IMR-90 (cell line): Measurements from ENCODE around the gene PDCD1.

Experiments used
- BHLHE40 ChIP-seq: fragments of 150-350 bp; IDR thresholded peaks from 2 replicates; pipeline ENCODE4 v1.6.1; 2016; ENCODE audit warnings: mild to moderate bottlenecking, low read depth, low read length
- CEBPB ChIP-seq: IDR thresholded peaks from 2 replicates; pipeline ENCODE4 v1.6.1; 2012; ENCODE audit warnings: low read depth, low read length, improper control_type of control experiment
- CHD1 ChIP-seq: IDR thresholded peaks from 2 replicates; pipeline ENCODE4 v1.6.1; 2012; ENCODE audit warnings: low read depth, low read length, improper control_type of control experiment
- CTCF ChIP-seq: conservative IDR thresholded peaks from 2 replicates; pipeline ENCODE4 v1.5.1; 2012; ENCODE audit warnings: mild to moderate bottlenecking, low read depth, low read length, improper control_type of control experiment
- ELK1 ChIP-seq: fragments of 150-350 bp; IDR thresholded peaks from 2 replicates; pipeline ENCODE4 v1.6.1; 2016; ENCODE audit warnings: low read depth, mild to moderate bottlenecking, low read length, moderate library complexity, borderline replicate concordance
- FOS ChIP-seq: fragments of 150-350 bp; IDR thresholded peaks from 2 replicates; pipeline ENCODE4 v1.6.1; 2016; ENCODE audit warnings: low read depth, low read length
- MAFK ChIP-seq: IDR thresholded peaks from 2 replicates; pipeline ENCODE4 v1.6.1; 2012; ENCODE audit warnings: low read depth, low read length, improper control_type of control experiment
- MXI1 ChIP-seq: IDR thresholded peaks from 2 replicates; pipeline ENCODE4 v1.6.1; 2012; ENCODE audit warnings: low read depth, mild to moderate bottlenecking, low read length, moderate library complexity, borderline replicate concordance
- POLR2A ChIP-seq: IDR thresholded peaks from 2 replicates; pipeline ENCODE4 v1.6.1; 2012; ENCODE audit warnings: mild to moderate bottlenecking, low read depth, low read length
- RAD21 ChIP-seq: IDR thresholded peaks from 2 replicates; pipeline ENCODE4 v1.6.1; 2012; ENCODE audit warnings: low read length, improper control_type of control experiment
- RCOR1 ChIP-seq: IDR thresholded peaks from 2 replicates; pipeline ENCODE4 v1.6.1; 2012; ENCODE audit warnings: mild to moderate bottlenecking, low read length, improper control_type of control experiment; ENCODE audit not compliant: insufficient replicate concordance
- RFX5 ChIP-seq: IDR thresholded peaks from 2 replicates; pipeline ENCODE4 v1.8.0; 2012; ENCODE audit warnings: low read depth, mild to moderate bottlenecking, low read length, moderate library complexity
- SMC3 ChIP-seq: fragments of 150-350 bp; IDR thresholded peaks from 2 replicates; pipeline ENCODE4 v1.6.1; 2016; ENCODE audit warnings: low read depth, mild to moderate bottlenecking, antibody characterized with exemption, low read length, moderate library complexity
- USF2 ChIP-seq: fragments of 150-350 bp; IDR thresholded peaks from 2 replicates; pipeline ENCODE4 v1.6.1; 2017; ENCODE audit warnings: mild to moderate bottlenecking, antibody characterized with exemption, low read length, low read depth

GRCh38 chr2:241855888-241856422 lies 2.7 kb downstream of the PDCD1 start:
- TF ChIP-seq SMC3 (no peak), CTCF (no peak), FOS (no peak), USF2 (no peak), POLR2A (no peak), BHLHE40 (no peak), ELK1 (no peak), CEBPB (no peak), MAFK (no peak), CHD1 (no peak), RFX5 (no peak), MXI1 (no peak), RAD21 (no peak), RCOR1 (no peak)
